Measurements from ENCODE around the gene LONRF2. TPM values are rescaled to one million over a fixed set of nuclear protein-coding genes. Genes with fewer than 3 reads are reported as not detected.

The LONRF2 gene
- total RNA-seq, 5 donors from 2014 or later (not counting 1 experiment from before 2014, with no cell fraction given), result 0.19 to 0.30 (median 0.29) TPM; not detected in 1

DNA sequence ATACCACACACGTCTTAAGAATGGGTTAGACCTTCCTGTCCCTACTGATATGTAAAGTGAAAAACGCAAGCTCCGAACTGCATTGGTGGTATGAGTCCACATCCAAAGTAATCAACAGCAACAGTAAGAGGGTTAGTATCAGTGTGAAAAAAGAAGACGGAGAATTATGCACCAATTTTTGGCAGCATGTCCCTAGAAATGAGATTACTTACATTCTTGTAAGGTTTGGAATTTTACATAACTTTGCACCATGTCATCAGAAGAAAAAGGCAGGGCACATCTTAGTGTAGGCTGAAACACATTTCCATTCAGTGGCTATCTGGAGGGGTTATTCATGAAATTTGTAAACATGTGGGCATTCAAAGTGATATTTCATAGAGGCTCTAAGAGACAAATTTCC lies 88.2 kb downstream of the LONRF2 start:
- H3K4me3 ChIP-seq (ENCODE audit: control insufficient read depth in 1 of 2, extremely low read depth in 1 of 2, low read length in 1 of 2), result no peak overlapping the region
- ATAC-seq (replicated peaks in 1 of 4) (no peak), DNase-seq (no peak)
- WGBS (ENCODE audit: insufficient coverage), result no CpG with 5 or more reads among the region's 4 CpGs
- ChIA-PET POLR2A (no interaction called here), CTCF (no interaction called here)
- Mint-ChIP-seq H3K9me3 (no peaks in the 10 kb centered on the region), H3K27ac (no peak overlapping the region), H3K4me1 (peaks cover 28 to 36% (median 33%) of the 10 kb centered on the region in 3 donors), H3K27me3 (no peaks in the 10 kb centered on the region), H3K4me3 (no peak overlapping the region), H3K36me3 (no peaks in the 10 kb centered on the region)
- H3K27ac ChIP-seq (ENCODE audit: low read length), result no peak overlapping the region
- peaks cover 17 to 26% of the 10 kb centered on the region in 2 experiments for H3K4me1 ChIP-seq (ENCODE audit: control insufficient read depth in 1 of 2, extremely low read depth in 1 of 2, insufficient read depth in 2 of 2, low read length in 2 of 2)
- no peaks in the 10 kb centered on the region for H3K9me3 ChIP-seq
- no peaks in the 10 kb centered on the region for H3K36me3 ChIP-seq (ENCODE audit: control insufficient read depth in 2 of 2, extremely low read depth in 1 of 2, insufficient read depth in 1 of 2, low read length in 1 of 2)
- H3K27me3 ChIP-seq (replicated peaks in 1 of 2; ENCODE audit: control insufficient read depth in 2 of 2, extremely low read depth in 1 of 2, insufficient read depth in 2 of 2, low read length in 1 of 2), result no peaks in the 10 kb centered on the region

DNA sequence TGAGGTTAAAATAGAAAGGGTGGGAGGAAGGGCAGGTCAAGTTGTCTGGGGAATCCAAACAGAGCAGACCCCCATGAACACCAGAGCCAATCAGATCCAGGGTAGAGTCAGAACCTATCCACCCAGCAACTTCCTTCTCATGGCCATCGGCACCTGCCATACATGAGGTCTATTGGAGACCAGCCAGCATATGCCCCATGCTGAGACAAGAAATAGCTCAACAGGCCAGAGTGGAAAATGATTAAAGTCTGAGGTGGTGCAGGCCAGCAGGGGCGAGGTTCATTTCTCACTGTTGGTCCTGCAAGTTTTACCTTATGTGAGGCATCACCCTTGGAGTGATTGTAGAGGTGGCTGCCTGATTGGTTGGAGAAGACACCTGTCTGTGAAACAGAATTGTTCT lies 89.2 kb downstream of the LONRF2 start:
- H3K4me3 ChIP-seq (ENCODE audit: control insufficient read depth in 1 of 2, extremely low read depth in 1 of 2, low read length in 1 of 2), result no peak overlapping the region
- peaks cover 17 to 26% of the 10 kb centered on the region in 2 experiments for H3K4me1 ChIP-seq (ENCODE audit: control insufficient read depth in 1 of 2, extremely low read depth in 1 of 2, insufficient read depth in 2 of 2, low read length in 2 of 2)
- no peak for ATAC-seq (replicated peaks in 1 of 4)
- Mint-ChIP-seq H3K4me1 (peaks cover 28 to 36% (median 33%) of the 10 kb centered on the region in 3 donors), H3K27me3 (no peaks in the 10 kb centered on the region), H3K4me3 (no peak overlapping the region), H3K36me3 (no peaks in the 10 kb centered on the region), H3K9me3 (no peaks in the 10 kb centered on the region), H3K27ac (no peak overlapping the region)
- H3K9me3 ChIP-seq, result no peaks in the 10 kb centered on the region
- no peak for DNase-seq
- 71% methylated on average over 1 of the region's 2 CpGs for WGBS (ENCODE audit: insufficient coverage)
- POLR2A ChIA-PET, result no interaction called here
- no peak overlapping the region for H3K27ac ChIP-seq (ENCODE audit: low read length)
- H3K36me3 ChIP-seq (ENCODE audit: control insufficient read depth in 2 of 2, extremely low read depth in 1 of 2, insufficient read depth in 1 of 2, low read length in 1 of 2), result no peaks in the 10 kb centered on the region
- H3K27me3 ChIP-seq (replicated peaks in 1 of 2; ENCODE audit: control insufficient read depth in 2 of 2, extremely low read depth in 1 of 2, insufficient read depth in 2 of 2, low read length in 1 of 2), result no peaks in the 10 kb centered on the region
- CTCF ChIA-PET, result no interaction called here

DNA sequence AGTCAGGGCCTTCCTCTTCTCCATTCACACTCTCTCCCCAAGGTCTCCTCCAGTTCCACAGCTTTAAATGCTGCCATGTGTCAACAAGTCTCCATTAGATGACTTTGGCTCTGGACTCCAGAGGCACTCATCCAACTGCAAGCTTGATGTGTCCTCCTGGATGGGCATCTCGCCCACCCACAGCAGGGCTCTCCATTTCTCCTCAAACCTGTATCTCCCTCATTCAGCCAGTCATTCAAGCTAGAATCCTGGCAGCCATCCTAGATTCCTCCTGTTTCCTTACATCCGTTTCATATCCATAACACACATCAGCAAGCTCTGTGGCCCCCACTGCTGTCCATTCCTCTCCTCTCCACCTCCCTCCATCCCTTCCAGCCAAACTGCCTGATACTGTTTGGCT lies 91.5 kb downstream of the LONRF2 start:
- H3K36me3 Mint-ChIP-seq, result no peaks in the 10 kb centered on the region
- H3K27me3 Mint-ChIP-seq, result no peaks in the 10 kb centered on the region
- peaks cover 7 to 12% of the 10 kb centered on the region in 2 experiments for H3K4me1 ChIP-seq (ENCODE audit: control insufficient read depth in 1 of 2, extremely low read depth in 1 of 2, insufficient read depth in 2 of 2, low read length in 2 of 2)
- ChIA-PET POLR2A (no interaction called here), CTCF (no interaction called here)
- H3K9me3 ChIP-seq, result no peaks in the 10 kb centered on the region
- no peak overlapping the region for H3K4me3 ChIP-seq (ENCODE audit: control insufficient read depth in 1 of 2, extremely low read depth in 1 of 2, low read length in 1 of 2)
- H3K27ac Mint-ChIP-seq, result no peak overlapping the region
- peaks cover 0 to 3% of the 10 kb centered on the region in 2 experiments for H3K27me3 ChIP-seq (replicated peaks in 1 of 2; ENCODE audit: control insufficient read depth in 2 of 2, extremely low read depth in 1 of 2, insufficient read depth in 2 of 2, low read length in 1 of 2)
- no peaks in the 10 kb centered on the region for H3K9me3 Mint-ChIP-seq
- no peak for ATAC-seq (replicated peaks in 1 of 4)
- peaks cover 17 to 20% (median 20%) of the 10 kb centered on the region in 3 donors for H3K4me1 Mint-ChIP-seq
- DNase-seq, result no peak
- no peaks in the 10 kb centered on the region for H3K36me3 ChIP-seq (ENCODE audit: control insufficient read depth in 2 of 2, extremely low read depth in 1 of 2, insufficient read depth in 1 of 2, low read length in 1 of 2)
- WGBS (ENCODE audit: insufficient coverage), result 87% methylated on average over 2 of the region's 2 CpGs
- no peak overlapping the region for H3K27ac ChIP-seq (ENCODE audit: low read length)
- no peak overlapping the region for H3K4me3 Mint-ChIP-seq

DNA sequence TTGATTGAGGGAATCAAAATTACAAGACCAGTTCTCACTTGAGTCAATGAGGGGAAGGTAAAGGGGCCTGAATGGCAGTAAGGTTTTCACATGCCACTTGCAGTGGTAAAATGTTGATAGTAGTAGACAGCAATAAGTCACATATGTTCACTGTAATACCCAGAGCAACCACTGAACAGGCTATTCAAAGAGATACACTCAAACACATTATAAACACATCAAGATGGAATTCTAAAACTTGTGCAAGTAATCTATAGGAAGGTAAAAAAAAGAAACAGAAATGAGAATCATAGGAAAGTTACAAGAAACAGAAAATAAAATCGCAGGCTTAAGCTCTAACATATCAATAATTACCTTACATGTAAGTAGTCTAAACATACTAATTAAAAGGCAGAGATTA lies 93.3 kb downstream of the LONRF2 start:
- H3K4me3 Mint-ChIP-seq, result no peak overlapping the region
- H3K27me3 ChIP-seq (replicated peaks in 1 of 2; ENCODE audit: control insufficient read depth in 2 of 2, extremely low read depth in 1 of 2, insufficient read depth in 2 of 2, low read length in 1 of 2), result peaks cover 0 to 5% of the 10 kb centered on the region in 2 experiments
- peaks cover 7 to 11% of the 10 kb centered on the region in 2 donors for H3K27me3 Mint-ChIP-seq
- no peak for DNase-seq
- no peaks in the 10 kb centered on the region for H3K36me3 Mint-ChIP-seq
- CTCF ChIA-PET, result no interaction called here
- H3K36me3 ChIP-seq (ENCODE audit: control insufficient read depth in 2 of 2, extremely low read depth in 1 of 2, insufficient read depth in 1 of 2, low read length in 1 of 2), result no peaks in the 10 kb centered on the region
- POLR2A ChIA-PET, result no interaction called here
- no peaks in the 10 kb centered on the region for H3K9me3 ChIP-seq
- H3K4me1 ChIP-seq (ENCODE audit: control insufficient read depth in 1 of 2, extremely low read depth in 1 of 2, insufficient read depth in 2 of 2, low read length in 2 of 2), result no peaks in the 10 kb centered on the region
- H3K4me1 Mint-ChIP-seq, result peaks cover under 1 to 3% (median 2%) of the 10 kb centered on the region in 3 donors
- WGBS (ENCODE audit: insufficient coverage), result no CpG with 5 or more reads among the region's 1 CpG
- no peak for ATAC-seq (replicated peaks in 1 of 4)
- no peak overlapping the region for H3K27ac ChIP-seq (ENCODE audit: low read length)
- no peak overlapping the region for H3K4me3 ChIP-seq (ENCODE audit: control insufficient read depth in 1 of 2, extremely low read depth in 1 of 2, low read length in 1 of 2)
- no peaks in the 10 kb centered on the region for H3K9me3 Mint-ChIP-seq
- H3K27ac Mint-ChIP-seq, result no peak overlapping the region

DNA sequence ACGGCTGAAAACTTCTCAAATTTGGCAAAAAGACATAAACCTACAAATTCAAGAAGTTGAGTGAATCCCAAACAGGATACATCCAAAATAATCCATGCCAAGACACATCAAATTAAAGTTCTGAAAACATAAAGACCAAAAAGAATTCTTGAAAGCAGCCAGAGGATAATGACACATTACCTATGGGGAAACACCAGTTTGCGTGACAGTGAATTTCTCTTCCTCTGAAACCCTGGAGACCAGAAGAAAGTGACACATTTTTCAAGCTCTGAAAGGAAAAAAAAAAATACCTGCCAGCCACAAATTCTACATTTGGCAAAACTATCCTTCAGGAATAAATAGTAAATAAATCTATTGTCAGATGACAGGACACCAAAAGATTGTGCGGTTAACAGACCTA lies 93.9 kb downstream of the LONRF2 start:
- no peak for DNase-seq
- Histone ChIP-seq H3K36me3 (ENCODE audit: control insufficient read depth in 2 of 2, extremely low read depth in 1 of 2, insufficient read depth in 1 of 2, low read length in 1 of 2) (no peaks in the 10 kb centered on the region), H3K4me3 (ENCODE audit: control insufficient read depth in 1 of 2, extremely low read depth in 1 of 2, low read length in 1 of 2) (no peak overlapping the region), H3K27ac (ENCODE audit: low read length) (no peak overlapping the region), H3K27me3 (replicated peaks in 1 of 2; ENCODE audit: control insufficient read depth in 2 of 2, extremely low read depth in 1 of 2, insufficient read depth in 2 of 2, low read length in 1 of 2) (peaks cover 0 to 8% of the 10 kb centered on the region in 2 experiments), H3K4me1 (ENCODE audit: control insufficient read depth in 1 of 2, extremely low read depth in 1 of 2, insufficient read depth in 2 of 2, low read length in 2 of 2) (no peaks in the 10 kb centered on the region), H3K9me3 (no peaks in the 10 kb centered on the region)
- Mint-ChIP-seq H3K27me3 (peaks cover 13 to 15% of the 10 kb centered on the region in 2 donors), H3K4me3 (no peak overlapping the region), H3K36me3 (no peaks in the 10 kb centered on the region), H3K4me1 (peaks cover 0 to under 1% (median 0%) of the 10 kb centered on the region in 3 donors), H3K27ac (no peak overlapping the region), H3K9me3 (no peaks in the 10 kb centered on the region)
- CTCF ChIA-PET, result no interaction called here
- no peak for ATAC-seq (replicated peaks in 1 of 4)
- POLR2A ChIA-PET, result no interaction called here
- 100% methylated on average over 1 of the region's 3 CpGs for WGBS (ENCODE audit: insufficient coverage)

DNA sequence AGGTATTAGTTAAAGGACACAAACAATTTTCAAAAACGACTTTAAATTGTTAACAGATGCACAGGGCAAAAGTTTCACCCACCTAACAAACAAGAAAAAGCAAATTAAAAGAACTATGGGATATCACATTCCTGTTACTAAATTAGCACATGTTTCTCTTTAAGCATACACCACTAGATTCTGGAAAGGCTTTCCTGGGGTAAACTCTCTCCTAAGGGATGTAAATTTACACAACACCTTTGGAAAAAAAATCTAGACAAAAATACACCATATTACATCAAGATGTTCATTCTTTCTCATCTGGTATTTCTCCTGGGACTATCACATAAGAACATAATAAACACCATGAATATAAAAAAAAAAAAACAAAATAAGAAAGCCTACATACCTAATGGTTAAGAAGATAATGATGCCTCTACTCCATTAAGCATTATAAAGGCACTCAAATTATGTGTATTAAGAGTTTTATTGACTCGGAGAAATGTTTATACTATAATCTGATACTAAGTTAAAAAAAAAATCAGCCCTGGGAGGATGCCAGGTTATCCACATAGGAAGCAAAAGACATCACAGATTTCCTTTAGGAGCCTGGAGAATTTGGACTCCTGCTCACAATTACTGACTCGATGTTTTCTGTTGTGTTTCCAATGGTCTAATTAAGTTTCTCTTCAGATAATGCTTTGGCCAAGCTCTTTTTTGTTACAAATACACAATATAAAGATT lies 97.2 kb downstream of the LONRF2 start:
- no peak overlapping the region for H3K4me3 Mint-ChIP-seq
- H3K9me3 Mint-ChIP-seq, result peaks cover 0 to 4% (median 0%) of the 10 kb centered on the region in 3 donors
- no peaks in the 10 kb centered on the region for H3K4me1 Mint-ChIP-seq
- no peaks in the 10 kb centered on the region for H3K36me3 Mint-ChIP-seq
- no peak for ATAC-seq (replicated peaks in 1 of 4)
- H3K4me3 ChIP-seq (ENCODE audit: control insufficient read depth in 1 of 2, extremely low read depth in 1 of 2, low read length in 1 of 2), result no peak overlapping the region
- POLR2A ChIA-PET, result no interaction called here
- no peaks in the 10 kb centered on the region for H3K36me3 ChIP-seq (ENCODE audit: control insufficient read depth in 2 of 2, extremely low read depth in 1 of 2, insufficient read depth in 1 of 2, low read length in 1 of 2)
- peaks cover 0 to 8% of the 10 kb centered on the region in 2 experiments for H3K27me3 ChIP-seq (replicated peaks in 1 of 2; ENCODE audit: control insufficient read depth in 2 of 2, extremely low read depth in 1 of 2, insufficient read depth in 2 of 2, low read length in 1 of 2)
- peaks cover 21 to 22% of the 10 kb centered on the region in 2 donors for H3K27me3 Mint-ChIP-seq
- no CpG with 5 or more reads among the region's 3 CpGs for WGBS (ENCODE audit: insufficient coverage)
- no peak for DNase-seq
- no peak overlapping the region for H3K27ac Mint-ChIP-seq
- no peaks in the 10 kb centered on the region for H3K9me3 ChIP-seq
- CTCF ChIA-PET, result no interaction called here
- no peak overlapping the region for H3K27ac ChIP-seq (ENCODE audit: low read length)
- H3K4me1 ChIP-seq (ENCODE audit: control insufficient read depth in 1 of 2, extremely low read depth in 1 of 2, insufficient read depth in 2 of 2, low read length in 2 of 2), result no peaks in the 10 kb centered on the region
